GM19099 (cell line): ENCODE data around the gene KMT5C.

ENCODE experiments used
- POLR2A ChIP-seq: IDR thresholded peaks from 3 replicates; pipeline ENCODE4 v1.6.1; 2011; ENCODE audit warnings: low read depth; ENCODE audit not compliant: insufficient read length; ENCODE audit errors: extremely low read depth

KMT5C gene

GRCh38 chr19:55339105-55339888 is at the start of gene KMT5C:
KMT5C (plus strand) TSS chr19:55339876; CDS start chr19:55341937, 2,061 bp downstream.
- peak; percentile 27 for TF ChIP-seq POLR2A

DNA sequence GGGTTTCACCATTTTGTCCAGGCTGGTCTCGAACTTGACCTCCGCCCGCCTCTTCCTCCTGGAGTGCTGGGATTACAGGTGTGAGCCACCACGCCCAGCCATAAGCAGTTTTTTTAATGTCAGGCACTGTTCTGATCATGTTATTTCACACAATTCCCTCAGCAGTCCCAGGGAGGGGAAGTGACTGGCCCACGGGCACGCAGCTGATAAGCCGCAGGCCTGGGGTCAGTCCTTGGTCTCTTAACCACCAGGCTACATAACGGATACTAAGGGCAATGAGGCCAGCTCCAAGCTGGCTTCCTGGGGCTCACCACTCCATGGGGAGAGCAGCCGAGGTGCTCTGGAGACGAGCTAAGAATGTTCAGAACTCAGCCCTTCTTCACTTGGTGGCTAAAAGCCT is 42.4 kb upstream of the KMT5C start:
- no peak for TF ChIP-seq POLR2A

GRCh38 chr19:55299991-55300390 is 39.7 kb upstream of the KMT5C start:
- TF ChIP-seq POLR2A: no peak

DNA sequence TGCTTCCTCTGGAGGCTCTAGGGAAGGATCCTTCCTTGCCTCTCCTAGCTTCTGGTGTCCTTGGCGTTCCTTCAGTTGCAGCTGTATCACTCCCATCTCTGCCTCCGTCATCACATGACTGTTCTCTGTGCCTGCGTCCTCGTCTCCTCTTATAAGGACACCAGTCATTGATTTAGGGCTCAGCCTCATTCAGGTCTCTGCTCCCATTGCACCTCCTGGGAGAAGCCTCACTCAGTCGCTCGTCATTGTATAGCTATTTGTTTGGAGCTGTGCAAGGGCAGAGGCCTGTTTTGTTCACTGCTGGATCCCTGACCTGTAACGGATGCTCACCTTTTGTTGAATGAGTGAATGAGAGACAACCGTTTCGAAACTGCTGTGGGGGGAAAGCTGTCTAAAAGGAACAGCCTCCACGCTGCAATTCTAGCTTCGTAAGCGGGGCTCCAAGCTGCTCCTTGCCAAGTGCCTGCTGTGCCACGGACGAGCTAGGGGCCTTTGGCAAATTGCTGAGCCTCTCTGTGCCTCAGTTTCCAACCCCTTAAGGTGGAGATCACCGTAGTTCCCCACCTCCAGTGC is 38.7 kb upstream of the KMT5C start:
- TF ChIP-seq POLR2A: no peak

DNA sequence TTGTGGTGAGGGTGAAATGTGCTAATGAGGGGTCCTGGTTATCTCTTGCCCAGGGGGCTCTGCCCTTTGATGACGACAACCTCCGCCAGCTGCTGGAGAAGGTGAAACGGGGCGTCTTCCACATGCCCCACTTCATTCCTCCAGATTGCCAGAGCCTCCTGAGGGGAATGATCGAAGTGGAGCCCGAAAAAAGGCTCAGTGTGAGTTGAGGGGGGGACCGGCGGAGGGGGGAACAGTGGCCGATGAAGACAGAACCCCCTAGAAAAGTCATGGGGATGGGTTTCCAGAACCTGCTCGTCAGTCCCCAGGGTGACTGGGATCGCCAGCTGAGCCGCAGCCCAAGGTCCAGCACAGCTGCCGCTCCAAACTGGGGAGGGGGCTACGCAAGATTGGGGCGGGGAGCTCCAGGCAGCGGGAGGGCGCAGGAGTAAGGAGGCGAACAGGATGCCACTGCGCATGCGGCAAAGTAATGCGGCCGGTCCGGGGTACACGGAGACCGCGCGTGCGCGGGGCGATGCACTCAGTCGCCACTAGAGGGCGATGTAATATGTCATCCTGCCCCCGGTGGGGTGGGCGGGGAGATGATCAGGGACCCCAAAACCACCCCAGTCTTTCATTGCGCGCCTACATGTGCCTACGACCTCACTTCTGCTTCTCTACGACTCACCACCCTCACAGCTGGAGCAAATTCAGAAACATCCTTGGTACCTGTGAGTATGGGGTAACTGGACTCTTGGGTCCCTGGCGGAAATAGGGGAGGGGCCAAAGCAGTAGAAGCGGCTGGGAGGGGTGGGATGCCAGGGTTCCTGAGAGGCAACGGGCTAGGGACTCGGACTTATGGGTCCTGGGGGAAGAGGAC is 38.0 kb upstream of the KMT5C start:
- TF ChIP-seq POLR2A: no peak

- no peak for TF ChIP-seq POLR2A
These were observed 37.4 kb upstream of the KMT5C start for GRCh38 chr19:55302318-55302703.

DNA sequence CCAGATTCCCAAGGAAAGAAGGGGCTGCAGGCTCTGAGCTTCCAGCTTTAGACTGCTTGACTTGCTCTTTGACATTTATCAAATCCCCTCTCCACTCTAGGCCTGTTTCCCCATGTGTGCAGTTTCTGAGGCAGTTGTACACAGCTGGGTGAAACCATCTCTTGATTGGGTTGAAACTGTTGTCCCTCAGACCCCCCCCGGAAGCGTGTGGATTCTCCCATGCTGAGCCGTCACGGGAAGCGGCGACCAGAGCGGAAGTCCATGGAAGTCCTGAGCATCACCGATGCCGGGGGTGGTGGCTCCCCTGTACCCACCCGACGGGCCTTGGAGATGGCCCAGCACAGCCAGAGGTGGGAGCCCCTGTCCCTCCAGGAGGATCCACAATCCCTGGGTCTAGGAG is 36.2 kb upstream of the KMT5C start:
- TF ChIP-seq POLR2A: no peak

DNA sequence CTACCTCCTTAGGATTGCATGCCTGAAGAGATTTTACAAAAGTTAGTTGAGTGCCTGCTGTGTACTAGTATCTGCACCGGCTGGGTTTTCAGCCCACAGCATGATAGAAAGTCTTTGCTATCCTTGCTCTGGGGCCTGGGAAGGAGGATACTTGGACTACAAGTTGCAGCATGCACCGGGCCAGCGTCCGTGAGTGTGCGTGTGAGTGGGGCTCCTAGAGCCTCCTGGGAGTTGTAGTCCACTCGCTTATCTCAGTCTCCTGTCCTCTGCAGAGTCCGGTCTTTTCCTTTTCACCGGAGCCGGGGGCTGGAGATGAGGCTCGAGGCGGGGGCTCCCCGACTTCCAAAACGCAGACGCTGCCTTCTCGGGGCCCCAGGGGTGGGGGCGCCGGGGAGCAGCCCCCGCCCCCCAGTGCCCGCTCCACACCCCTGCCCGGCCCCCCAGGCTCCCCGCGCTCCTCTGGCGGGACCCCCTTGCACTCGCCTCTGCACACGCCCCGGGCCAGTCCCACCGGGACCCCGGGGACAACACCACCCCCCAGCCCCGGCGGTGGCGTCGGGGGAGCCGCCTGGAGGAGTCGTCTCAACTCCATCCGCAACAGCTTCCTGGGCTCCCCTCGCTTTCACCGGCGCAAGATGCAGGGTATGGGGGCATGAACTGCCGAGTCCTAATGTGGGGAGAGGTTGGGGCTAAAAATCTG is 35.2 kb upstream of the KMT5C start:
- no peak for TF ChIP-seq POLR2A

DNA sequence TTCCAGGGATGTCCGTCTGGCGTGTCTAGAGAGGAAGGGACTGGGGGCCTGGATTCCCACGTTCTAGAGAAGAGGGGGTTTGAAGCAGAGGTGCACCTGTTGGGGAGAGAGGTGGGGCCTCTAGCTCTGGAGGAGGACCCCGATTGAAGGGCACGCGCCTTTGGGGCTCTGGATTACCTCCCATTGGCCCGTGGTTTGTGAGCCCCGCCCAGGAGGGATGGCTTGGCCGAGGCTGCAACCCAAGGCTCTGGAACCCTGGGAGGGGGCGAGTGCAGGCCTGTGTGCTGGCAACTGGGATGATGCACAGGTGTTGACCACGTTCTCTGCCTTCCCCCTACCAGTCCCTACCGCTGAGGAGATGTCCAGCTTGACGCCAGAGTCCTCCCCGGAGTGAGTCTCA is 34.7 kb upstream of the KMT5C start:
- TF ChIP-seq POLR2A: no peak

- TF ChIP-seq POLR2A: no peak
These were observed 34.2 kb upstream of the KMT5C start for GRCh38 chr19:55305491-55305890.

DNA sequence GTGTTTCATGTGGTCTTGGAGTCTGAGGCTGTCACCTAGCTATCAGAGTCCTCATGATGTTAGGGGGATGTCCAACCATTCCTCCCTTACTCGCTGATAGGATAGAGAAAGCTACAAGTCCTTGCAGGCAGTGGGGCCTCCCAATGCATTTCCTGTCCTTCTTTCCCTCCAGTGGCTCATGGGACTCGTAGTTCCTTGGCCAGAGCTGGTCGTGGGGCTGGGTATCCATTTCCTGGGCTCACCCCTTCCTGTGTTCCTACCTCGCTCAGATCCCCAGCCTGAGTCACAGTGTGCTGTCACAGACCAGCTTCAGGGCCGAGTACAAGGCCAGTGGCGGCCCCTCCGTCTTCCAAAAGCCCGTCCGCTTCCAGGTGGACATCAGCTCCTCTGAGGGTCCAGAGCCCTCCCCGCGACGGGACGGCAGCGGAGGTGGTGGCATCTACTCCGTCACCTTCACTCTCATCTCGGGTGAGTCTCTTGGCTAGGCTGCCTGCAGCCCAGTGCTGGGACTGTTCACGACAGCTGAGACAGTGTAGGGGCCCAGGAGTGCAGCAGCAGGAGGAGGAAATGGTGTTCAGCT is 33.6 kb upstream of the KMT5C start:
- TF ChIP-seq POLR2A: no peak

- no peak for TF ChIP-seq POLR2A
These were observed 33.0 kb upstream of the KMT5C start for GRCh38 chr19:55306712-55307111.

DNA sequence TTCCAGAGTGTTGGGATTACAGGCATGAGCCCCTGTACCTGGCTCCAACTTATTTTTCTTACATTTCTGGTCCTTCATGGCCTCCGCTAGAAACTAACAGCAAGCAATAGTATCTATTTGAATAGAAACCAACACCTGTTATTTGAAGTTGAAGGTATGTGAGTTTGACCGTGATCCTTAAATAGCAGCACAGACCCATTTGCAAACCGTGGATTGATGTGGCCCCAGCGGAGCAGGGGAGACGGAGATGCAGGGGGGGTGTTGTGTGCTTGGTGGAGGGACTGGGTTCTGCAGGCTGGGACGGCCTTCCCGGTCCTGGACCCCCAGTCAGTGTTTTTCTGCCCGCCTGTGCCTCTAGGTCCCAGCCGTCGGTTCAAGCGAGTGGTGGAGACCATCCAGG is 31.4 kb upstream of the KMT5C start:
- no peak for TF ChIP-seq POLR2A

DNA sequence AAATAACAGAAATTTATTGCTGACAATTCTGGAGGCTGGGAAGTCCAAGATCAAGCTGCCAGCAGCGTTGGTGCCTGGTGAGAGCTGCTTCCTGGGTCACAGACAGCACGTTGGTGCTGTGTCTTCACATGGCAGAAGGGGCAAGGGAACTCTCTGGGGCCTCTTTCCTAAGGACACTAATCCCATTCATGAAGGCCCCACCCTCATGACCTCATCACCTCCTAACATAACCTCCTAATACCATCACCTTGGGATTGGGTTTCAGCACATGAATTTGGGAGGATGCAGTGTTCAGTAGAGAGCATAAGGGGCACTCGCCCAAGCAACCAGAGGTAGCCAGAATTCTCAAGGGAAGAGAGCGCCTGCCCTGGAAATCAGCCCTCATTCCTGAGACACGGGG is 30.2 kb upstream of the KMT5C start:
- TF ChIP-seq POLR2A: no peak

DNA sequence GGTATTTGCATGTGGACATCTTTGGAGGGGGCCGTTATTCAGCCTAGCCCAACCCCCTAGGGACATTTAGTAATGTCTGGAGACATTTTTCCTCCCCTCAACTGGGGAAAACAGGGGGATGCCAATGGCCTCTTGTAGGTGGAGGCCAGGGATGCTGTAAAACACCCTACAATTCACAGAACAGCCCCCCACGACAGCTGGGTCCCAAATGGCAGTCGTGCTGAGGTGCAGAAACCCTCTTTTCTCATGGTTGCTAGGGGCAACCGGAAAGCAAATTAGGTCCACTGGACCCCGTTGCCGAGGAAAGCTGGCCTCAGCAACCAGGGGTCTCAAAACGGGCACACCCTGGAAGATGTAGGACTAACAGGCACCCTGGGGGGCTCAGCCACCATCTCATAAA is 29.2 kb upstream of the KMT5C start:
- no peak for TF ChIP-seq POLR2A
